SK-N-SH (cell line): Measurements from ENCODE around the gene FBXW9. TPM values are rescaled to one million over a fixed set of nuclear protein-coding genes. Genes with fewer than 3 reads are reported as not detected.

Experiments
- CTCF ChIA-PET: fragments of 300-600, 350-600 bp; formaldehyde crosslinking; extraction: SDS; loops from one replicate; lab custom pipeline; 2021; lab: Yijun Ruan, JAX
- POLR2A ChIA-PET: fragments of 350-600 bp; sonication (Branson Sonifier 250); formaldehyde crosslinking; extraction: SDS; loops from one replicate; lab custom pipeline; 2020; ENCODE audit warnings: antibody characterized with exemption, inconsistent platforms; lab: Yijun Ruan, JAX
- DNase-seq: peaks from one replicate; pipeline ENCODE4 v3.0.0; 2012
- H2AFZ ChIP-seq: fragments of 200-600 bp; sonication (generic); 2 replicates; pipeline ENCODE4 v1.8.1; 2016; ENCODE audit warnings: antibody characterized with exemption, mild to moderate bottlenecking, low read depth
- H3F3A ChIP-seq: fragments of 200-600 bp; sonication (generic); replicated peaks from 2 replicates; pipeline ENCODE3; 2016; ENCODE audit warnings: antibody characterized with exemption, mild to moderate bottlenecking; ENCODE audit not compliant: insufficient read depth
- H3K27ac ChIP-seq, 2 experiments: fragments of 200-500 bp in 1 of 2; fragments of 200-600 bp in 1 of 2; sonication (Bioruptor generic) in 1 of 2; sonication (generic), shearing (Covaris generic) in 1 of 2; 2 replicates each; pipeline versions ENCODE4 v1.5.1 to v1.6.1; 2014 to 2016; ENCODE audit warnings: low read depth in 2 of 2, inconsistent platforms in 1 of 2, low read length in 1 of 2, mild to moderate bottlenecking in 1 of 2, mixed read lengths in 1 of 2
- H3K27me3 ChIP-seq: fragments of 200-600 bp; sonication (generic), shearing (Covaris generic); 2 replicates; pipeline ENCODE4 v1.6.1; 2016; ENCODE audit warnings: mixed run types; ENCODE audit not compliant: insufficient read depth
- H3K36me3 ChIP-seq, 2 experiments: fragments of 200-500 bp in 1 of 2; fragments of 200-600 bp in 1 of 2; sonication (Bioruptor generic) in 1 of 2; sonication (generic) in 1 of 2; replicated peaks in 1 of 2; 2 replicates each; pipeline versions ENCODE3 to v1.5.1; 2014 to 2016; ENCODE audit warnings: low read length in 1 of 2, mild to moderate bottlenecking in 1 of 2; ENCODE audit not compliant: insufficient read depth in 2 of 2, control insufficient read depth in 1 of 2
- H3K4me1 ChIP-seq, 2 experiments: fragments of 200-500 bp in 1 of 2; fragments of 200-600 bp in 1 of 2; sonication (Bioruptor generic) in 1 of 2; sonication (generic), shearing (Covaris generic) in 1 of 2; 2 replicates each; pipeline versions ENCODE4 v1.5.1 to v1.6.1; 2014 to 2016; ENCODE audit warnings: low read depth in 1 of 2, low read length in 1 of 2, mixed run types in 1 of 2; ENCODE audit not compliant: insufficient read depth in 2 of 2, control insufficient read depth in 1 of 2
- H3K4me2 ChIP-seq: fragments of 200-600 bp; sonication (generic), shearing (Covaris generic); 2 replicates; pipeline ENCODE4 v1.6.1; 2017; ENCODE audit warnings: mixed run types
- H3K4me3 ChIP-seq, 2 experiments: fragments of 200-500 bp in 1 of 2; fragments of 200-600 bp in 1 of 2; sonication (Bioruptor generic) in 1 of 2; sonication (generic), shearing (Covaris generic) in 1 of 2; 2 replicates each; pipeline versions ENCODE4 v1.5.1 to v1.8.1; 2014 to 2016; ENCODE audit warnings: low read depth in 2 of 2, inconsistent platforms in 1 of 2, low read length in 1 of 2, mild to moderate bottlenecking in 1 of 2, mixed read lengths in 1 of 2, moderate library complexity in 1 of 2
- H3K79me2 ChIP-seq: fragments of 200-600 bp; sonication (generic); 2 replicates; pipeline ENCODE4 v1.8.1; 2017; ENCODE audit warnings: mild to moderate bottlenecking; ENCODE audit not compliant: insufficient read depth
- H3K9ac ChIP-seq: fragments of 200-600 bp; sonication (generic); 2 replicates; pipeline ENCODE4 v1.6.1; 2017; ENCODE audit warnings: mixed run types
- H3K9me2 ChIP-seq: fragments of 200-600 bp; sonication (generic); 2 replicates; pipeline ENCODE4 v1.6.1; 2017; ENCODE audit warnings: mixed run types
- H3K9me3 ChIP-seq: fragments of 200-600 bp; sonication (generic); 2 replicates; pipeline ENCODE4 v1.6.1; 2017; ENCODE audit warnings: mixed run types, mild to moderate bottlenecking, moderate library complexity
- H4K20me1 ChIP-seq: fragments of 200-600 bp; sonication (generic); 2 replicates; pipeline ENCODE4 v1.6.1; 2017; ENCODE audit warnings: mild to moderate bottlenecking, mixed run types; ENCODE audit not compliant: insufficient read depth
- CTCF ChIP-seq: fragments of 200-600 bp; sonication (generic); IDR thresholded peaks from 2 replicates; pipeline ENCODE4 v1.6.1; 2017; ENCODE audit warnings: antibody characterized with exemption, mild to moderate bottlenecking, moderate library complexity
- FOSL2 ChIP-seq: IDR thresholded peaks from 2 replicates; pipeline ENCODE4 v1.4.0; 2012; ENCODE audit warnings: low read depth, mild to moderate bottlenecking, moderate library complexity, borderline replicate concordance
- FOXM1 ChIP-seq: IDR thresholded peaks from 2 replicates; pipeline ENCODE4 v1.4.0; 2012; ENCODE audit warnings: low read depth, mild to moderate bottlenecking
- GATA2 ChIP-seq: sonication (generic); formaldehyde crosslinking; IDR thresholded peaks from 2 replicates; pipeline ENCODE4 v1.5.0; 2020; ENCODE audit warnings: mild to moderate bottlenecking, missing genetic modification reagents
- IRF3 ChIP-seq: fragments of 150-350 bp; IDR thresholded peaks from 2 replicates; pipeline ENCODE4 v1.6.1; 2016; ENCODE audit warnings: mild to moderate bottlenecking, low read depth, low read length
- MEF2A ChIP-seq: IDR thresholded peaks from 2 replicates; pipeline ENCODE4 v1.4.0; 2012; ENCODE audit warnings: low read depth, borderline replicate concordance
- NRF1 ChIP-seq: IDR thresholded peaks from 2 replicates; pipeline ENCODE4 v1.6.1; 2012; ENCODE audit warnings: low read depth, mild to moderate bottlenecking, low read length
- PBX3 ChIP-seq: IDR thresholded peaks from 2 replicates; pipeline ENCODE4; 2012
- SMC3 ChIP-seq: IDR thresholded peaks from 2 replicates; pipeline ENCODE4 v1.6.1; 2012; ENCODE audit warnings: low read depth, low read length, improper control_type of control experiment
- TCF12 ChIP-seq: IDR thresholded peaks from 2 replicates; pipeline ENCODE4 v1.4.0; 2012
- YY1 ChIP-seq: IDR thresholded peaks from 2 replicates; pipeline ENCODE4 v1.4.0; 2012; ENCODE audit warnings: low read depth, mild to moderate bottlenecking
- WGBS: methylation state at CpG from one replicate; pipeline ENCODE4 v1.1.6; 2017; ENCODE audit warnings: low lambda C conversion rate; 5-methylcytosine and 5-hydroxymethylcytosine counted together
- polyA plus RNA-seq, 3 experiments: library from polyadenylated mRNA; depleted of rRNA; stranded (reverse); fragments of >200 nt; gene quantifications; 2 replicates each; pipeline ENCODE4 v1.2.3, GENCODE V29; 2012
- TF ChIP-seq, protein P1 (sequence below): IDR thresholded peaks from 2 replicates; pipeline ENCODE4 v1.4.0; 2012; ENCODE audit warnings: low read depth, borderline replicate concordance

The FBXW9 gene
- polyA plus RNA-seq, 1 of the 3 experiments (the other 2 are of a cell fraction), result 26.6 TPM

DNA sequence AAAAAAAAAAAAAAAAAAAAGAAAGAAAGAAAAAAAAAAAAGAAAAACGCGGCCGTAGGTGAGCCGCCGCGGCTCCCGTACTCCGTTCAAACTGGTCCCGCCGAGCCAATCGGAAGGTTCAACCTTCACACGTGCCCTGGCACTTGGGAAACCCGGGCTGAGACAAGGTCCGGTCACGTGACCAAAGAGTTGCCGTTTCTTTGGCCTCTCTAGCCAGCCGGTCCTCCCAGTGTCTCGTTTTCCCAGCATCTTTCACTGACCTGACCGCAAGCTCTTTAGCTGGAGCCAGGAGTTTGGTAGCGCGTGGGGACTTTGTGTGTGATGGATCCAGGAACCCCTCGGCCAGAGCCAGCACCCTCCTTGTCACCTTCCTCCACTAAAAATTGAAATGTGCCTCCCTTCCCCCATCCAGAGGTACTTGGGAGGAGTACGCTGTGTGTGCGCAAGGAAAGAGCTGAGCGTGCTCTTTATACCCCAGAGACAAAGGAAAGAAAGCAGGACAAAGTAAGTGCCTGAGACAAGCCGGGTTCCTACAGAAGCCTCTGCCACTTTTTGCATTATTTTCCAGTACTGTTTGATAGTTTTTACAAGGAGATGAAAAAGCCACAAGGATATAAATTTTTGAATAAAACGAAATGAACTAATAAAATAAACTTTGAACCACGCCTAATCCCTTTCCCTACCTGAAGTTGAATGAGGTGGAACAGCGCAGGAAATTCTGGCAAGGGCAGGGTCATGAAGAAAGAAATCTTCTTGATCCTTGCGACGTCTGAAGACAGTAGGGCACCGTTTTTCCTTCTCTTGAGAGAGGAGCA is 26.3 kb upstream of the FBXW9 start (continued):
- TF ChIP-seq FOSL2 (no peak), GATA2 (CRISPR knock-in tag) (no peak), NRF1 (0 out of 2 replicates have a peak, but pooled peaks have one; percentile 16), TCF12 (no peak; the same call in 1 of the 2 replicates), FOXM1 (peak; percentile 42; the same call in 1 of the 2 replicates), YY1 (no peak), MEF2A (no peak), IRF3 (no peak; the same call in 1 of the 2 replicates), SMC3 (no peak), CTCF (no peak)
- TF ChIP-seq, protein P1, sequence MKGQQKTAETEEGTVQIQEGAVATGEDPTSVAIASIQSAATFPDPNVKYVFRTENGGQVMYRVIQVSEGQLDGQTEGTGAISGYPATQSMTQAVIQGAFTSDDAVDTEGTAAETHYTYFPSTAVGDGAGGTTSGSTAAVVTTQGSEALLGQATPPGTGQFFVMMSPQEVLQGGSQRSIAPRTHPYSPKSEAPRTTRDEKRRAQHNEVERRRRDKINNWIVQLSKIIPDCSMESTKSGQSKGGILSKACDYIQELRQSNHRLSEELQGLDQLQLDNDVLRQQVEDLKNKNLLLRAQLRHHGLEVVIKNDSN, result peak; percentile 99
- TF ChIP-seq, all 33 proteins: peak for 15

GRCh38 chr19:12721656-12722565 is 25.5 kb upstream of the FBXW9 start:
- Histone ChIP-seq H3K9ac (peak overlapping the region; percentile 95), H3K9me2 (no peaks in the 10 kb centered on the region), H3K79me2 (peaks cover 66% of the 10 kb centered on the region), H3K27me3 (no peaks in the 10 kb centered on the region), H3K36me3 (peaks cover 10 to 20% of the 10 kb centered on the region in 2 experiments), H3F3A (peaks cover 14% of the 10 kb centered on the region), H3K4me2 (peak overlapping the region; percentile 99), H3K9me3 (no peaks in the 10 kb centered on the region), H3K4me1 (peaks cover 7 to 8% of the 10 kb centered on the region in 2 experiments; a peak in 3 of 4 replicates), H3K4me3 (peak overlapping the region; percentile 63 to 85), H2AFZ (peak overlapping the region; percentile 66; the same call in 1 of the 2 replicates), H3K27ac (peak overlapping the region; percentile 89), H4K20me1 (no peaks in the 10 kb centered on the region)
- peak; percentile 89 for DNase-seq
- WGBS, result under 1% methylated on average over 32 of the region's 65 CpGs
- TF ChIP-seq IRF3 (no peak), PBX3 (peak; percentile 7; the same call in 1 of the 2 replicates)
- ChIA-PET CTCF (interaction anchor here (0.7 to 3.8 kb wide), 9 partner anchors 9 to 126 kb away, joined by 3 to 25 read pairs (median 6); partner anchors contain the start of genes GET3 and TRIR), POLR2A (interaction anchor here (0.7 to 1.7 kb wide), 13 partner anchors 12 to 131 kb away, joined by 3 to 5 read pairs (median 4); partner anchors contain the start of genes FBXW9, GET3, JUNB and MAN2B1)
